ENCODE results near the gene CAPN15.
"Not testable (repeated sequence)": the region's sequence is repeated elsewhere in the genome, so short reads cannot be mapped to it uniquely, and the experiment has no call there.

Gene CAPN15

GRCh38 chr16:527015-527903 is at the start of gene CAPN15:
CAPN15 (plus strand) TSS chr16:527712; CDS start chr16:546839, 19,127 bp downstream.
- TF ChIP-seq CTCF (IDR thresholded peaks at IDR 0.05; ENCODE audit: low read depth, low read length, missing control alignments): peak; percentile 4
- peak; percentile 37 for DNase-seq (ENCODE audit: low read depth)
- in situ Hi-C loops (cut with HindIII; ENCODE audit: low sequenced_read_pairs): no loop called here

GRCh38 chr16:478287-478686 is 49.2 kb upstream of the CAPN15 start:
- DNase-seq (ENCODE audit: low read depth); in situ Hi-C loops (cut with HindIII; ENCODE audit: low sequenced_read_pairs): not testable (repeated sequence)

More at GRCh38 chr16:527015-527903, at the start of gene CAPN15:
- H3K4me3 ChIP-seq (ENCODE audit: low read depth, low read length): peak within 1 kb of the TSS; percentile 65

GRCh38 chr16:482468-483185 is 44.9 kb upstream of the CAPN15 start:
- no peak for DNase-seq (ENCODE audit: low read depth)
- in situ Hi-C loops (cut with HindIII; ENCODE audit: low sequenced_read_pairs): no loop called here
- TF ChIP-seq CTCF (IDR thresholded peaks at IDR 0.05; ENCODE audit: low read depth, low read length, missing control alignments): no peak
- no peak overlapping the region for H3K4me3 ChIP-seq (ENCODE audit: low read depth, low read length)

More at GRCh38 chr16:478287-478686, 49.2 kb upstream of the CAPN15 start:
- not testable (repeated sequence) for H3K4me3 ChIP-seq (ENCODE audit: low read depth, low read length)

GRCh38 chr16:483341-484075 is 44.0 kb upstream of the CAPN15 start:
- no peak overlapping the region for H3K4me3 ChIP-seq (ENCODE audit: low read depth, low read length)
- TF ChIP-seq CTCF (IDR thresholded peaks at IDR 0.05; ENCODE audit: low read depth, low read length, missing control alignments): no peak
- no peak for DNase-seq (ENCODE audit: low read depth)
- in situ Hi-C loops (cut with HindIII; ENCODE audit: low sequenced_read_pairs): no loop called here

GRCh38 chr16:489606-490005 is 37.9 kb upstream of the CAPN15 start:
- no peak for DNase-seq (ENCODE audit: low read depth)
- no peak overlapping the region for H3K4me3 ChIP-seq (ENCODE audit: low read depth, low read length)
- in situ Hi-C loops (cut with HindIII; ENCODE audit: low sequenced_read_pairs): no loop called here
- no peak for TF ChIP-seq CTCF (IDR thresholded peaks at IDR 0.05; ENCODE audit: low read depth, low read length, missing control alignments)

- no peak for DNase-seq (ENCODE audit: low read depth)
- no peak overlapping the region for H3K4me3 ChIP-seq (ENCODE audit: low read depth, low read length)
- no peak for TF ChIP-seq CTCF (IDR thresholded peaks at IDR 0.05; ENCODE audit: low read depth, low read length, missing control alignments)
- in situ Hi-C loops (cut with HindIII; ENCODE audit: low sequenced_read_pairs): no loop called here
Observed at GRCh38 chr16:490768-491167, 36.7 kb upstream of the CAPN15 start.
